Right lobe of liver (tissue), 4 donors: ENCODE measurements around the gene NAP1L5.

Experiments
- POLR2A ChIP-seq: fragments of 450-650 bp; IDR thresholded peaks from one replicate; pipeline ENCODE4 v1.6.1; 2017; ENCODE audit warnings: antibody characterized with exemption, mild to moderate bottlenecking
- TF ChIP-seq, protein P1 (sequence below), 4 donors: fragments of 200-600 bp in 3 of 4; fragments of 450-650 bp in 1 of 4; IDR thresholded peaks; one replicate each; pipeline versions ENCODE4 v1.5.1 to v1.8.0; 2016 to 2022; ENCODE audit warnings: antibody characterized with exemption in 4 of 4, mild to moderate bottlenecking in 2 of 4
- donor health status: DM: no; HTN: no; CAD: no.
- donor health status: DM: no; HTN: no; CAD: no.
- donor health status: DM: no; HTN: yes; CAD: no.

GRCh38 chr4:88737307-88737941, 39.8 kb upstream of the NAP1L5 start:
- TF ChIP-seq, protein P1, sequence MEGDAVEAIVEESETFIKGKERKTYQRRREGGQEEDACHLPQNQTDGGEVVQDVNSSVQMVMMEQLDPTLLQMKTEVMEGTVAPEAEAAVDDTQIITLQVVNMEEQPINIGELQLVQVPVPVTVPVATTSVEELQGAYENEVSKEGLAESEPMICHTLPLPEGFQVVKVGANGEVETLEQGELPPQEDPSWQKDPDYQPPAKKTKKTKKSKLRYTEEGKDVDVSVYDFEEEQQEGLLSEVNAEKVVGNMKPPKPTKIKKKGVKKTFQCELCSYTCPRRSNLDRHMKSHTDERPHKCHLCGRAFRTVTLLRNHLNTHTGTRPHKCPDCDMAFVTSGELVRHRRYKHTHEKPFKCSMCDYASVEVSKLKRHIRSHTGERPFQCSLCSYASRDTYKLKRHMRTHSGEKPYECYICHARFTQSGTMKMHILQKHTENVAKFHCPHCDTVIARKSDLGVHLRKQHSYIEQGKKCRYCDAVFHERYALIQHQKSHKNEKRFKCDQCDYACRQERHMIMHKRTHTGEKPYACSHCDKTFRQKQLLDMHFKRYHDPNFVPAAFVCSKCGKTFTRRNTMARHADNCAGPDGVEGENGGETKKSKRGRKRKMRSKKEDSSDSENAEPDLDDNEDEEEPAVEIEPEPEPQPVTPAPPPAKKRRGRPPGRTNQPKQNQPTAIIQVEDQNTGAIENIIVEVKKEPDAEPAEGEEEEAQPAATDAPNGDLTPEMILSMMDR (IDR thresholded peaks at IDR 0.05): no peak
- no peak for TF ChIP-seq POLR2A
